SW 1271 (cell line): ENCODE results near the gene LRRC45.

Experiments
- DNase-seq, 2 experiments: peaks; one replicate each; lab custom pipeline; 2025; lab: John Stamatoyannopoulos, UW

Gene LRRC45

DNA sequence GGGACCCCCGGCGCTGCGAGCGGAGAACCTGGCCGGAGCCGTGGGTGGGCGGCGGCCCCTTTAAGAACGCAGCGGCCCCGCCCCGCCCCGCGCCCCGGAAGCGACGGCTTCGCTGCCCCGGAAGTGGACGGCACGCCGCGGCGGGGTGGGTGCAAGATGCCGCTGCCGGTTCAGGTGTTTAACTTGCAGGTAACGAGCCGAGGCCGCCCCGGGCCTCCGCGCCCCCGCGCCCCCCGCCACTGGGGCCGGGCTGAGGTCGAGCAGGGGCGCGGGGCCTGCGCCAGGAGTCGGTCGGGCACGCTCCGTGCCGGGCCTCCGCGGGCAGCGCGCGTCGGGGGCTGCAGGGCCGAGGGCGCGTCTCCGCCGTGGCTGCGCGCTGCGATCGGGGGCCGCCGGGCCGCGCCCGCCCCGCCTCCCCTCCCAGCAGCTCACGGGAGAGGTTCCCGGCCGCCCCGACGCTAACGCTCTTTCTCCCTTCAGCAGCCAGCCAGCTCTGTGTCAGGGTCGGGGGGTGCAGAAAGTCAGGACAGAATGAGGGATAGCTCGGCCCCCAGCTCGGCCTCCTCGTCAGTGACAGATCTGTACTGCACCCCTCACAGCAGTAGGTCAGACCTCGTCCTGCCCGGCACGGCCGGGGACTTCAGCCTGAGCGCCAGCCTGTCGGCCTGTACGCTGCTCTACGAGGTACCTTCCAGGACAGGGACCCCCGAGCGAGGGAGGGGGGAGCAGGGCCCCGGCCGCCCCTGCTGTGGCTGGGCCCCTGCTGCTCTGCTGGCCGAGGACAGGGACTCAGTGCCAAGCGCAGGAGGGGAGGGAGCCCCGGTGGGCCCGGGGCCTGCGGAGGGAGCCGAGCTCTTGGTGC, 28.9 kb downstream of the LRRC45 start, which contains the start of the genes GPS1 and RFNG:
GPS1 (plus strand) TSS at position 123 of the 862 bp plus-strand sequence; CDS start at position 157, 34 bp downstream.
RFNG (minus strand) TSS at position 36 of the 862 bp plus-strand sequence. CDS start 45 bp downstream, outside the sequence.
- peak in 1 of 2 experiments; percentile 45 for DNase-seq

DNA sequence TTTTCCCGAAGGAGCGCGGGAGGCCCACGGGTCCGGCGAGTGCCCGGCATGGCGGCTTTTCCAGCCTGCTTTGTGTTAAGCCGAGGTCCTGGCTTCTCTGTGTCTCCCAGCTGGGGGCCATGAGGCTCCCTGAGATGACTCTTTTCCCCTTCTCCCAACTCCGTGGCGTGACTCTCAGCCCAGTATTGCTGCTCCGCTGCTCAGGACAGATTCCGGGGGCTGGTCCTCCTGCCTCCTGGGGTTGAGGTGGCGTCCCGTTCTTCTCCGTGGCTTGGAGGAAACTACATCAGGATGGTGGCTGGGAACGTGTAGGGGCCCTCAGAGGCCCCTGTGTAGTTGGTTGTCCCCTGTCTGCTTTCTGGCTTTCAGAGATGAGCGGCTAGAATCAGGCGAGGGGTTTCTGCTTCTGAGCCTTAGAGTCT, 29.5 kb downstream of the LRRC45 start:
- no peak for DNase-seq

DNA sequence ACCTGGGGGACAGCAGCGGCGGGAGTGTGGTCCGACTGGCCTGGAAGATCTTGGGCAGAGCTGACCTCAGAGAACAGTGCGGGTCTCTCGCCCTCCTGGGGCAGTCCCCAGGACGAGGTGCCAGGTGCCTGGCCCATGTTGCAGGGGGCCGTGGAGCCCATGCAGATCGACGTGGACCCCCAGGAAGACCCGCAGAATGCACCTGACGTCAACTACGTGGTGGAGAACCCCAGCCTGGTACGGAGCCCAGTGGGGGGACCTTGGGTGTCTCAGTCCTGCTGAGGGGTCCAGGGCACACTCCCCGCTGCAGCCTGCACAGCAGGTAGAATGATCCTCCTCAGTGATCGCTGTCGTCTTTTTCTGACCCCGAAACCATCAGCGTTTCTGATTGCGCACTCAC, 30.0 kb downstream of the LRRC45 start:
- no peak for DNase-seq

DNA sequence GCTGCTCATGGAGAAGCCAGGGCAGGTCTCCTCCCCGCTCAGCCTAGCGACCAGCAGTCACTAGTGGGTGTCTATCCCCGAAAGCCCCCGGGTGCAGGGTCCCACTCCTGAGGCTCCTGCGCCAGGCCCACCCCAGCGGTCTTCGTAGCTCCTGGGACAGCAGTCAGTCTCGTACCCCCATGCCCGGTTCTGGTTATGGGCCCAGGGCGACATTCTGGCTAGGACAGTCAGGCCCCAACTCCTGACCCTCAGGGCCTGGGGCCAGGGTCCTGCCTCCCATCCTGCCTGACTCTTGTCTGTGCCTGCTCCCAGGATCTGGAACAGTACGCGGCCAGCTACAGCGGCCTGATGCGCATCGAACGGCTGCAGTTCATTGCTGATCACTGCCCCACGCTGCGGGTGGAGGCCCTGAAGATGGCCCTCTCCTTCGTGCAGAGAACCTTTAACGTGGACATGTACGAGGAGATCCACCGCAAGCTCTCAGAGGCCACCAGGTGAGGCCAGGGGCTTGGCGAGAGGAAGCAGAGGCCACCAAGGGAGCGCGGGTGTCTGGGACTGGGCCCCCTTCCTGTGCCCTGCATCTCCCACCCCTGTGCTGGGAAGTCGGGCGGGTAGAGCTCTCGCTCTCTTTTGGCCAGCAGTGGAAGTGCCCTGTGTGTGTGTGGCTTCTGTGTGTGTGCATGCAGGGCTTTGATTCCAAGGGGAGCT, 30.6 kb downstream of the LRRC45 start:
- no peak for DNase-seq

DNA sequence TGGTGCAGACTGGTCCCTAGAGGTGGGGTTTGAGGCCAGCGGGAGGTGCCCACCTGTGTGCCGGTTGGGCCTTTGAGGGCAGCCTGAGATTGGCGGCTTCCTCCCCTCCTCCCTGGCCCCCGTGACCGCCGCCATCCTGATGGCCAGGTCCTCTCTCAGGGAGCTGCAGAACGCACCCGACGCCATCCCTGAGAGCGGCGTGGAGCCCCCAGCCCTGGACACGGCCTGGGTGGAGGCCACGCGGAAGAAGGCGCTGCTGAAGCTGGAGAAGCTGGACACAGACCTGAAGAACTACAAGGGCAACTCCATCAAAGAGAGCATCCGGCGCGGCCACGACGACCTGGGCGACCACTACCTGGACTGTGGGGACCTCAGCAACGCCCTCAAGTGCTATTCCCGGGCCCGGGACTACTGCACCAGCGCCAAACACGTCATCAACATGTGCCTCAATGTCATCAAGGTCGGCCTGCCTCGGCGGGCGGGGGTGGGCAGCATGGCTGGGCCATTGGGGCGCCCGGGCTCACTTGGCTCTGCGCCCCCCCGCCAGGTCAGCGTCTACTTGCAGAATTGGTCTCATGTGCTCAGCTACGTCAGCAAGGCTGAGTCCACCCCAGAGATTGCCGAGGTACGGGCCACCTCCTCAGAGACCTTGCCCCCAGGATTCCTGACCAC, 31.4 kb downstream of the LRRC45 start:
- no peak for DNase-seq

DNA sequence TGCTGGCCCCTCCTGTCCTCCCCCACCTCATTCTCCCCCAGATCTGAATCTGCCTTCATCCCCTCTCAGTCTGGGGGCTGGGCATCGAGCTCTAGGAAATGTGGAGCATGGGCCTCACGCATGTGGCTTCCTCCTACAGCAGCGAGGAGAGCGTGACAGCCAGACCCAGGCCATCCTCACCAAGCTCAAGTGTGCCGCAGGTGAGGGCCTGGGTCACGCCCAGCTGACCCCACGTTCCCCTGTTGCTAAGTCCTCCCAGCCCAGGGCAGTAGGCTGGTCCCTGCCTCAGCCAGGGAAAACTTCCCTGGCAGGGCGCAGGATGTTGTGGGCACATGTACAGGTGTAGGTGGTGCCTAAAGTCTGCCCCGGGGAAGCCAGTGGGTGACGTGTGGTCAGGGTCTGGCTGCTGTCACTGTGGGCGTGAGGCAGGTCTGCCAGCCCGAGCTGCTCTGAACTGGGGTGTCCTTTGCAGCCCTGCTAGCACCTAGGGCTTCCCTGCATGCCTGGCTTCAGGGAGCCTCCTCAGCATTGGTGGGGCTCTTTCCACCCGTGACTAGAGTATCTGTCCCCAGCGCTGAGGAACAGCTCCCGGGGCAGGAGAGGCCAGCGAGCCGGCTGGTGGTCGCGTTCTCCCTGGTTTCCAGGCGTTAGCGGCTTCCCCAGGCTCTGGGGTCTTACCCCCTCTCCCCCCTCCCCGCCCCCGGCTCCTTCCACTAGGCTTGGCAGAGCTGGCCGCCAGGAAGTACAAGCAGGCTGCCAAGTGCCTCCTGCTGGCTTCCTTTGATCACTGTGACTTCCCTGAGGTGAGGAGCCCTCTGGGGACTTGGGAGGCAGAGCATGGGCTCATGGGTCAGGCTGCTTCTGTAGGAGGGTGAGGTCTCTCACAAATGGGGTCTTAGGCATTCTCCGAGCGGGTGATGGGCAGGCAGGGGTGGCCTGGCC, 32.2 kb downstream of the LRRC45 start:
- DNase-seq: no peak

DNA sequence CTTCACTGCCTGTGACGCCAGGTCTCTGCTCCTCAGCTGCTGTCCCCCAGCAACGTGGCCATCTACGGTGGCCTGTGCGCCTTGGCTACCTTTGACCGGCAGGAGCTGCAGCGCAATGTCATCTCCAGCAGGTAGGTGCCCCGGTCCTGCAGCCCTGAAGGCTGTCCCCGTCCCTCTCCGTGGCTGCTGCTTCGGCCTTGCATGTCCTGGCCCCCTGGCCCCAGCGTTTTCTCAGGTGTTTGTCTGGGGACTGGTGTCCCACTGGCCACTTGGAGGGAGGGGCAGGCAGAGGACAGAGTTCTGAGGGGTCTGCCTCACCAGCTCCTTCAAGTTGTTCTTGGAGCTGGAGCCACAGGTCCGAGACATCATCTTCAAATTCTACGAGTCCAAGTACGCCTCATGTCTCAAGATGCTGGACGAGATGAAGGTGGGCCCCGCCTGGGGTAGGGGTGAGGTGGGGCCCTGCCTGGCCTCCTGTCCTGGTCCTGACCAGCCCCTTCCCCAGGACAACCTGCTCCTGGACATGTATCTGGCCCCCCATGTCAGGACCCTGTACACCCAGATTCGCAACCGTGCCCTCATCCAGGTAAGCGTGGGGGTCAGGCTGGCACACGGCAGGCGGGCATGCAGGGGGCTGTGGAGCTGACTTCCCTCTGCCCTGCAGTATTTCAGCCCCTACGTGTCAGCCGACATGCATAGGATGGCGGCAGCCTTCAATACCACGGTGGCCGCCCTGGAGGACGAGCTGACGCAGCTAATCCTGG, 33.0 kb downstream of the LRRC45 start:
- DNase-seq: no peak

DNA sequence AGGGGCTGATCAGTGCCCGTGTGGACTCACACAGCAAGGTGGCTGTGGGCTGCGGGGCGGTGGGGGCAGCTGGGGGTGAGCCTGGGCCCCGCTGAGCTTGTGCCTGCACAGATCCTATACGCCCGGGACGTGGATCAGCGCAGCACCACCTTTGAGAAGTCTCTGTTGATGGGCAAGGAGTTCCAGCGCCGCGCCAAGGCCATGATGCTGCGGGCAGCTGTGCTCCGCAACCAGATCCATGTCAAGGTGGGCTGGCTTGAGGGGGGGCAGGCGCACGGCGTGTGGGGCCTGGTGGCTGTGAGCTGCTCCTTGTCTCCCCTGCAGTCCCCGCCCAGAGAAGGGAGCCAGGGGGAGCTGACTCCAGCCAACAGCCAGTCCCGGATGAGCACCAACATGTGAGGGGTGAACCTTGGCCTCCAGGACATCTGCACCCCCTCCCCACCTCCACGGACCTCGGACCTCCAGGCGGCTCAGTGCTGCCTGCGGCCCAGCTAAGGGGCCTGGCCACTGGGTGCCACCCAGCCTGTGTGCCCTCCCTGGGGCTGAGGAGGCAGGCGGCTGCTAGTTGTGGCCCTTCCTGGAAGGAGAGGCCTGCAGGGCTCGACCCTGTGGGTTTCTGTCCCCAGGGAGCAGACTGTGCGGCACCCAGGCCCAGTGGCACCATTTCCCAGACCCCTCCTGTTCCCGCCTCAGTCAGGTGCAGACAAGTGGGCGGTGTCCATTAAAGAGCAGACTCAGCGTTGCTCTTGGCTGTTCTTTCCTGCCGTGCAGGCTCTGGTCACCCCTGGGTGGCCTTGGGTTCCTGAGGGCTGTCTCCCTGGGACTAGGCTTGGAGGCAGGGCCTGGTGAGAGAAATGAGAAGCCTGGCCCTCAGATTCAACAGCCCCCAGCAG, 33.9 kb downstream of the LRRC45 start:
- no peak for DNase-seq

DNA sequence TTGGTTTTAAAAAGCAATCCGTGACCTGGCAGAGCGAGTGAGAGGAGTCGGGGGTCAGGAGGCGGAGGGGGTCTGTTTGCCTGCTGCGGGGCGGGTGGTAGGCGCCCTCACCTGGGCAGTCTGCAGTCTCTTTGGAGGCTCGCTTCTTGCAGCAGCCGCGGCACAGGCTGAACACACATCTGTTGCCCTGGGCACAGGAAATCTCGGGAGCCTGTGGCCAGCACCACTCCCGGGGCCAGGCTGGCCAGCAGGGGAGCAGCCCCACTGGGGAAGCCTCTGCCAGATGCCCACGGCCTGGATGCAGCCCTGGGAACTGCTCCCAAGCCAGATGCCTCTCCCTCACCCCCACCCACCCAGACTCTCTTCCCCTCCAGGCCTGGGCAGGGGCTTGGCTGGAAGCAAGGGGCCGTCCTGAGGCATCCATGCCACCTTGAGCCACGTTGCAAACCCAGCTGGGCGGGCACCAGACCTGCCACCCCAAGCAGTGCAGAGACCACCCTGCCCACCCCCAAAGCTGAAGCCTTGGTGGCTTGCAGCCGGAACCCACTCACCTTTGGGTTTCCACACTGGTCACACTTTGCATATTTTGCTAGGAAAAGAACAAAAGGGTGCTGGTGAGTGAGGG, 35.2 kb downstream of the LRRC45 start:
- no peak for DNase-seq

DNA sequence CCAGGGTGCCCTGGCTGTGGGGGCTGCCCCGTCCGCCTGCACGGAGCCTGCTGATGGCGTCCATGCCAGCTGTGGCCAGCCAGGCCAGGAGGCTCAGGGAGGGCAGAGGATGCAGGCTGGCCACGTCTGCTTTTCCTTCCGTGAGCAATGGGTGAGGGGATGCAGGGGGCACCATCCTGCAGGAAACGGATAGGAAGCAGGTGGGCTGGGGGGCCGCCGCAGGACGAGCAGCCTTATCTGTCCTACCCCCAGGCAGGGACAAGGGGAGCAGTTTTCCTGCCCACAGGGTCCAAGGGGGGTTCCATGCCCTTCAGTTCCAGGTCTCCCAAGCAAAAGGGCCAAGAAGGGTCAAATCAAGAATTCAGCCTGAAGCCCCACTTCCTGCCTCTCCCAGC, 35.7 kb downstream of the LRRC45 start:
- DNase-seq: no peak

DNA sequence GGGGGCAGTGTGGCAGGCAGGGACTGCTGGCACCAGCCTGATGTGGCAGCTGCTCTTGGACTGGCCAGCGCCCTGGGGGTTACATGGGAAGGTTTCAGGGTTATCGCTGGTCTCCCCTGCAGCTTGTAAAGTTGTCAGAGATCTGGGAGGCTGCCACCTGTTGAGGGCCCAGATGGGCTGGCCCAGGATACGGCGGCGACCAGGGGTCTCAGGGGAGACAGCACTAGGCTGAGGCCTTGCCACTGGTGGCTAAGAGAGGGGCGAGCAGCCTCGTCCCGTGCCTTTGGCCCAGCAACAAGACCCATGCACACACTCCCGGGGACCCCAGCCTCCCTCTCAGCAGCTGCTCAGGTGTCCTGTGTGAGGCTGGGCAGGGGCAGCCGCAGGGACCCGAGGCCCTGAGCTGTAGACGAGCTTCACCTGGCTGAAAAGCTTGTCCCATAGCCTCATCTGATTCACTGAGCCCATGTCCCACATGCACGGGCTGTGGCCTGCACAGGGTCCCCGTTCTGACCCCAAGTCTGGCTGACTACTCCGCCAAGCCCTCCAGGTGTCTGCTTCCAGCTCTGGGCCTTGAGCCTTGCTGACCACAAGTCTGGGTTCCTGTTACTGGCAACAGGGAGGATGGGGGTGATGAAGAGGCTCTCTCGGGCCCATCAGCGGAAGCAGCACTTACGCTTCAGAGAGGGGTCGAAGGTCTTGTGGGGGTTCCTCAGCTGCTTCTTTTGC, 36.3 kb downstream of the LRRC45 start:
- DNase-seq: no peak

DNA sequence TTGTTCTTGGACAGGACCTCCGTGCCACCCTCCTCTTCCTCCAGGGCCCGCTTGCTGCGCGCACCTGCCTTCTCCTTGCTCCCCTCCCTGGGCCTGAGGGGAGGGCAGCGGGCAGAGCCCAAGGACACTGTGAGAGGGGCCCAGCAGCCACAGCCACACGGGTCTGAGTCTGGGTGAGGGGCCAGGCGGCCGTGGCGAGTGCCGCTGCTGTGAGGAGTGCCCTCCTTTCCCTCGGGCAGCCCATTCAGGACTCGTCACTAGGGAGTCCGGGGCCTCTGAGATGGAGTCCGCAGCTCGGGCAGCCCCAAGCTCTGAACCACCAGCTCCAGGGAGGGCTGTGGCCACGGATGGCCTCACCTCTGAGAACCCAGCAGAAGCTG, 36.9 kb downstream of the LRRC45 start:
- DNase-seq: no peak

DNA sequence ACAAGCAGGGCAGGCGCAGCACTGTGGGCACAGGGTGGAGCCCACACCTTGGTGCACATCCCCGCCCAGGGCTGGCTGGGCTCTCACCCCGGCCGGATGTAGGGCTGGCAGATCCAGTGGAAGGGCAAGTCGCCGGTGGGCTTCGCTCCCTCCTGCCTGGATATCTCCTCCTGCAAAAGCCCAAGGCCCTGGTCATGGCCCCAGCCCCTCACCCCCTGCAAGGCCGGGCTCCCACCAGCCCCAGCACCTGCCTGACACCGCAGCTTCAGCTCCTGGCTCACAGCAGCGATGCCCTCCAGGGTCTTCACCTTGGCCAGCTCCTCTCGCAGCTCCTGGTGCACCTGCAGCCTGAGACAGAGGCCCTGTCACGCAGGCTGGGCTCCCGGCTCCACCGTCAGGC, 37.5 kb downstream of the LRRC45 start:
- no peak for DNase-seq

DNA sequence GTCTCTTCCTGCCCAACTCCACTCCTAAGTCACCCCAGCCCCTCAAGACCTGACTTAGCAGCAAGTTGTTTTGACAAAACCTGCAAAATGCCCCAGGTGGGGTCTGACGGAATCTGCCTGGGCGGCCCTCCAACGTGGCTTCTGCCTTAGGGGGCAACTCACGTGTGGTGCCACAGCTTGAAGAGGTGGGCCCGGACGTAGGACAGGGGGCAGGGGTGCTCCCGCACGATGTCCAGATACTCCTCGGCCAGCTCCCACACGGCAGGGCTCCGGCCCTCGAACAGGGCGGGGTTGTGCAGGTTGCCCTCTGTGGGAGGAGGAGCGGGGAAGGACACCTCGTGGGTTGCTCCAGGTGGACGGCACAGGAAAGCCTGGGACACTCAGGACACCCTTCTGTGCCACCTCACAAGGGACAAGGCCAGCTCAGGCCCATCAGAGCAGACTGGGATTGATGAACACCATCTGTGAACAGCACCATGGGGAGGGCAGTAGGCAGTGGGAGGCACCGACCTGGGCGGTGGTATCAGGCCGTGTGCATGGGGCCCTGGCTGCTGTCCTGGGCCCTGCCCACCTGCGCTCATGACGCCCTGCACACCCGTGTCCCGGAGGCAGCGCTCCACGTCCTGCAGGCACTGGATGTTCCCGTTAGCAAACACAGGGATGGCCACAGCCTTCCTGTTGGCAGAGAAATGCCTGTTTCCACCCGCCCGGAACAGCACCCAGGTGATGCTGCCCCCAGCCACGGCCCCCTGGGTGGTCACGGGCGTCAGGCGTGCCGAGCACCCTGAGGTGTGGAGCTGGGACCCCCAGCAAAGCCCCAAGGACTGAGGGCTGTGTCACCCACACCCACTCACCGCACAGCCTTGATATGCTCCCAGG, 38.2 kb downstream of the LRRC45 start:
- no peak for DNase-seq

DNA sequence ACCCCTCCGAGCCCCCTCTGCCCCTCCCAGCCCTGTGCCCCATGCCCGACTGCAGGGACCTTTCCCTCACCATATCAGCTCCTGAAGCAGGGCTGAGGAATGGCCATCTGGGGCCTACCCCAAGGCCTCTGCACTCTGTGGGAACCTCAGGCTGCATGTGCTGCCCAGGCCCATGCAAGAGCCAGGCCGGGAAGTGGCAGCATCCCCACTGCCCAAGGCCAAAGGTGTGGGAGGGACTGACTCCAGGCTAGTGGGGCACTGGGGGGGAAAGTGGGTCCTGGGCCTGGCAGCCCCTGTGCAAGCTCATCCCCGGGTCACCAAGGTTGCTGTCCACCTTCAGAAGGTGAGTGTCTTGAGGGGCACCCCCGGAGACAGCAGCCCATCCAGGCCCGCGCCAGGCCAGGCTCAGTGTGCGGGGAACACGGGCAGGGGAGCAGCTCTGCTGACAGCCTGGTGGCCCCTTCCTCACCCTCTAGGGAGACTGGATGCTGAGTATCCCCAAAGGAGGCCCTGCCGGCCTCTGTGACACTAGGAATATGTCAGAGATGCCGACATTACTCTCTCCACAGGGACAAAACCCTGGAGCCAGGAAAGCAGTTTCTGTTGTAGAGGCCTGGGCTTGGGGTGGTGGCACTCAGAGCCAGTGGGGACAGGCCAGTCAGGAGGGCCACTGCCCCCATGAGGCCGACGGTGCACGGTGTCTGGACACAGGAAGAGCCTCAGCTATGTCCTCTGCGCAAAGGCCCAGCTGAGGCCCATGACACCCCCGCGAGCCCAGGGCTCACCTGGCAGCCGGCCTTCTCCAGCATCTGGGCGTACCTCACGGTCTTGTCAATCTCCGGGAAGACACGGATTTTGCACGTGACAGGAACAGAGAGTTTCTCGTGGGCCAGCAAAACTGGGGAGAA, 39.2 kb downstream of the LRRC45 start:
- no peak for DNase-seq

DNA sequence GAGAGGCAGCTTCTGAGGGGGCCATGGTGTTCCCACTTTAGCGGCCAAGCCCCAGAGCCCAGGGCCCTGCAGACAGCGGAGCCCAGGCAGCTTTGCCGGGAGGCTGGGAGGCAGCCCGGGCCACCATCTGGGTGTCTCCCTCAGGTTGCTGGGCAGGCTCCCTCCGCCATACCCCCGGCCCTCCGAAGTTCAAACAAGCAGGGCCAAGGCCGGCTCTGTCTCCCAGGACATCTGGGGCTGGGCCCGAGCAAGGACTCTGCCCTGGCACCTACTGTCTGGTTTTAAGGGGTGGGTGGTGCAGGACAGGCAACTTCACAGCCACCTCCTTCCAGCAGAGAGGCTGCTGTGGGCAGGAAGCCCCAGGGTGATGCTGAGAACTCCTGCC, 39.9 kb downstream of the LRRC45 start:
- no peak for DNase-seq
